Measurements from ENCODE around the gene MSI1. TPM values are rescaled to one million over a fixed set of nuclear protein-coding genes. Genes with fewer than 3 reads are reported as not detected.
A peak's percentile ranks its signal among the peaks of the same experiment; 100 is the strongest.

The MSI1 gene
- total and polyA plus RNA-seq, 10 of the 15 experiments (the other 5 are each of a cell fraction or from before 2014, with no cell fraction given): 0.04 TPM; not detected in 9

- TF ChIP-seq BMI1 (IDR thresholded peaks at IDR 0.05; ENCODE audit: borderline replicate concordance): peak; percentile 78
- TF ChIP-seq STAT3 (IDR thresholded peaks at IDR 0.05; ENCODE audit: low read depth, low read length): no peak
- TF ChIP-seq DPF2 (IDR thresholded peaks at IDR 0.05): peak; percentile 26; the same call in 1 of the 2 replicates
- TF ChIP-seq SREBF2 (IDR thresholded peaks at IDR 0.05; ENCODE audit: low read length): no peak
- TF ChIP-seq ZBED1 (IDR thresholded peaks at IDR 0.05; ENCODE audit: borderline replicate concordance): peak; percentile 100
- TF ChIP-seq YY1 (IDR thresholded peaks at IDR 0.05; ENCODE audit: low read depth, low read length): peak; percentile 86
- TF ChIP-seq IKZF2 (IDR thresholded peaks at IDR 0.05): peak; percentile 48 to 52; a peak in 3 of 4 replicates
- no peak for TF ChIP-seq MAX (IDR thresholded peaks at IDR 0.05; ENCODE audit: low read depth, low read length)
- TF ChIP-seq KLF5 (IDR thresholded peaks at IDR 0.05; ENCODE audit: partially characterized antibody): peak; percentile 92
- peak; percentile 63 for TF ChIP-seq PBX3 (IDR thresholded peaks at IDR 0.05; ENCODE audit: insufficient replicate concordance, low read depth, low read length)
- TF ChIP-seq BCL11A (IDR thresholded peaks at IDR 0.05; ENCODE audit: low read depth, low read length): peak; percentile 87
- peak; percentile 97 for TF ChIP-seq POLR2A (IDR thresholded peaks at IDR 0.05; ENCODE audit: low read depth, low read length)
- no peak for TF ChIP-seq SUPT20H (IDR thresholded peaks at IDR 0.05; ENCODE audit: borderline replicate concordance, control insufficient read depth, low read depth, low read length)
- peak; percentile 90 for TF ChIP-seq CREM (IDR thresholded peaks at IDR 0.05; ENCODE audit: low read depth)
- TF ChIP-seq MXI1 (IDR thresholded peaks at IDR 0.05; ENCODE audit: low read depth, low read length): no peak
- TF ChIP-seq RUNX3 (IDR thresholded peaks at IDR 0.05; ENCODE audit: low read length): peak; percentile 79
- peak; percentile 56 for TF ChIP-seq ZNF207 (IDR thresholded peaks at IDR 0.05; ENCODE audit: borderline replicate concordance)
- TF ChIP-seq ATF7 (IDR thresholded peaks at IDR 0.05; ENCODE audit: low read depth): peak; percentile 66
- peak; percentile 100 for TF ChIP-seq SMAD5 (IDR thresholded peaks at IDR 0.05; ENCODE audit: low read depth)
- no peak for TF ChIP-seq CHD1 (IDR thresholded peaks at IDR 0.05; ENCODE audit: low read depth, low read length)
- no peak for TF ChIP-seq ZZZ3 (IDR thresholded peaks at IDR 0.05; ENCODE audit: control insufficient read depth, insufficient read length, low read depth)
- TF ChIP-seq EGR1 (IDR thresholded peaks at IDR 0.05; ENCODE audit: borderline replicate concordance in 1 of 2, low read depth in 2 of 2, low read length in 2 of 2): peak; percentile 36 to 92
- peak; percentile 9; the same call in 1 of the 2 replicates for TF ChIP-seq ZBTB33 (IDR thresholded peaks at IDR 0.05)
- peak; percentile 16; the same call in 1 of the 2 replicates for TF ChIP-seq LARP7 (IDR thresholded peaks at IDR 0.05)
- no peak for TF ChIP-seq ZNF592 (IDR thresholded peaks at IDR 0.05)
Measured at GRCh38 chr12:120292661-120293531, 76.1 kb downstream of the MSI1 start, which contains the start of gene RNU4-1 (continued).

All from GM12878 (cell line).